Urothelium cell line (cell line): Measurements from ENCODE around the gene FREM1.

ENCODE experiments used
- DNase-seq: peaks from one replicate; pipeline ENCODE4 v3.0.0; 2011; ENCODE audit warnings: low spot score, mixed read lengths
- FAIRE-seq: peaks from 2 replicates; lab custom pipeline; 2011; peaks lifted over from hg19 to GRCh38; lab: Jason Lieb, UNC

FREM1 gene

GRCh38 chr9:14911046-14911445 is 818 bp upstream of the FREM1 start:
- DNase-seq = no peak
- FAIRE-seq = no peak

GRCh38 chr9:14909601-14909960 is 647 bp downstream of the FREM1 start:
- DNase-seq = no peak
- no peak for FAIRE-seq

GRCh38 chr9:14909181-14909580 is 1.0 kb downstream of the FREM1 start:
- DNase-seq = no peak
- no peak for FAIRE-seq

GRCh38 chr9:14908295-14909180 is 1.7 kb downstream of the FREM1 start:
- DNase-seq = no peak
- no peak for FAIRE-seq

- FAIRE-seq (no peak), DNase-seq (no peak)
Measured at GRCh38 chr9:14907696-14908095, 2.5 kb downstream of the FREM1 start.

- FAIRE-seq (no peak), DNase-seq (no peak)
Measured at GRCh38 chr9:14907360-14907685, 2.9 kb downstream of the FREM1 start.

- FAIRE-seq (no peak), DNase-seq (no peak)
Measured at GRCh38 chr9:14906644-14907359, 3.4 kb downstream of the FREM1 start.

GRCh38 chr9:14906000-14906399 is 4.2 kb downstream of the FREM1 start:
- DNase-seq (no peak), FAIRE-seq (no peak)

- FAIRE-seq = no peak
- DNase-seq = no peak
Measured at GRCh38 chr9:14903040-14903439, 7.2 kb downstream of the FREM1 start.

- FAIRE-seq (no peak), DNase-seq (no peak)
Measured at GRCh38 chr9:14902561-14902960, 7.7 kb downstream of the FREM1 start.

- DNase-seq = no peak
- no peak for FAIRE-seq
Measured at GRCh38 chr9:14899815-14900193, 10.4 kb downstream of the FREM1 start.

- no peak for DNase-seq
- no peak for FAIRE-seq
Measured at GRCh38 chr9:14899042-14899814, 11.0 kb downstream of the FREM1 start.

GRCh38 chr9:14895806-14896205 is 14.4 kb downstream of the FREM1 start:
- FAIRE-seq (no peak), DNase-seq (no peak)

GRCh38 chr9:14893280-14893679 is 16.9 kb downstream of the FREM1 start:
- DNase-seq (no peak), FAIRE-seq (no peak)

- DNase-seq (no peak), FAIRE-seq (no peak)
Measured at GRCh38 chr9:14891332-14891731, 18.9 kb downstream of the FREM1 start.

GRCh38 chr9:14889451-14889850 is 20.8 kb downstream of the FREM1 start:
- no peak for DNase-seq
- no peak for FAIRE-seq

GRCh38 chr9:14888875-14889274 is 21.4 kb downstream of the FREM1 start:
- DNase-seq (no peak), FAIRE-seq (no peak)

GRCh38 chr9:14888272-14888671 is 22.0 kb downstream of the FREM1 start:
- DNase-seq (no peak), FAIRE-seq (no peak)

GRCh38 chr9:14887149-14887548 is 23.1 kb downstream of the FREM1 start:
- FAIRE-seq = no peak
- DNase-seq = no peak

GRCh38 chr9:14883310-14883944 is 26.8 kb downstream of the FREM1 start:
- no peak for FAIRE-seq
- no peak for DNase-seq

GRCh38 chr9:14882090-14882489 is 28.1 kb downstream of the FREM1 start:
- no peak for FAIRE-seq
- no peak for DNase-seq
